Fibroblast of mammary gland (primary cell): Measurements from ENCODE around the gene RALGPS1.

Experiments
- DNase-seq: peaks from one replicate; pipeline ENCODE4 v3.0.0-alpha.2; 2010; ENCODE audit warnings: low read depth
- H3K4me3 ChIP-seq: 2 replicates; pipeline ENCODE4 v1.5.1; 2011; ENCODE audit warnings: low read depth, mild to moderate bottlenecking, low read length, moderate library complexity; ENCODE audit not compliant: control insufficient read depth
- CTCF ChIP-seq: conservative IDR thresholded peaks from 2 replicates; pipeline ENCODE4 v1.5.1; 2011; ENCODE audit warnings: low read depth, low read length, inconsistent platforms; ENCODE audit not compliant: control insufficient read depth, insufficient read depth

The RALGPS1 gene

GRCh38 chr9:127121628-127122175 lies 207.1 kb downstream of the RALGPS1 start:
- TF ChIP-seq CTCF, result no peak
- DNase-seq, result no peak
- peak overlapping the region; percentile 60 for H3K4me3 ChIP-seq

GRCh38 chr9:127122176-127123063 lies 207.8 kb downstream of the RALGPS1 start, which contains the start of gene ANGPTL2:
TSS of gene ANGPTL2 (minus strand) at chr9:127122635. CDS start at chr9:127108731, 13,904 bp downstream.
- H3K4me3 ChIP-seq, result peak within 1 kb of the TSS; percentile 60

GRCh38 chr9:127123064-127123890 lies 208.7 kb downstream of the RALGPS1 start:
- no peak for TF ChIP-seq CTCF
- peak overlapping the region; percentile 60 for H3K4me3 ChIP-seq
- no peak for DNase-seq

More at GRCh38 chr9:127122176-127123063, 207.8 kb downstream of the RALGPS1 start, which contains the start of gene ANGPTL2:
- no peak for TF ChIP-seq CTCF
- peak; percentile 90 for DNase-seq

- DNase-seq, result no peak
These were observed 209.5 kb downstream of the RALGPS1 start for GRCh38 chr9:127124111-127124531.

GRCh38 chr9:127124792-127125191 lies 210.2 kb downstream of the RALGPS1 start:
- no peak for TF ChIP-seq CTCF
- DNase-seq, result no peak
- H3K4me3 ChIP-seq, result no peak overlapping the region

More at GRCh38 chr9:127124111-127124531, 209.5 kb downstream of the RALGPS1 start:
- no peak overlapping the region for H3K4me3 ChIP-seq
- no peak for TF ChIP-seq CTCF

GRCh38 chr9:127126971-127127370 lies 212.4 kb downstream of the RALGPS1 start:
- TF ChIP-seq CTCF, result no peak
- H3K4me3 ChIP-seq, result no peak overlapping the region
- no peak for DNase-seq
